Pons (tissue), 1 donor: Measurements from ENCODE around the gene NEB.

Experiments
- DNase-seq: peaks from one replicate; pipeline ENCODE4 v3.0.0-alpha.2; 2016; ENCODE audit warnings: low spot score

NEB gene, protein sequence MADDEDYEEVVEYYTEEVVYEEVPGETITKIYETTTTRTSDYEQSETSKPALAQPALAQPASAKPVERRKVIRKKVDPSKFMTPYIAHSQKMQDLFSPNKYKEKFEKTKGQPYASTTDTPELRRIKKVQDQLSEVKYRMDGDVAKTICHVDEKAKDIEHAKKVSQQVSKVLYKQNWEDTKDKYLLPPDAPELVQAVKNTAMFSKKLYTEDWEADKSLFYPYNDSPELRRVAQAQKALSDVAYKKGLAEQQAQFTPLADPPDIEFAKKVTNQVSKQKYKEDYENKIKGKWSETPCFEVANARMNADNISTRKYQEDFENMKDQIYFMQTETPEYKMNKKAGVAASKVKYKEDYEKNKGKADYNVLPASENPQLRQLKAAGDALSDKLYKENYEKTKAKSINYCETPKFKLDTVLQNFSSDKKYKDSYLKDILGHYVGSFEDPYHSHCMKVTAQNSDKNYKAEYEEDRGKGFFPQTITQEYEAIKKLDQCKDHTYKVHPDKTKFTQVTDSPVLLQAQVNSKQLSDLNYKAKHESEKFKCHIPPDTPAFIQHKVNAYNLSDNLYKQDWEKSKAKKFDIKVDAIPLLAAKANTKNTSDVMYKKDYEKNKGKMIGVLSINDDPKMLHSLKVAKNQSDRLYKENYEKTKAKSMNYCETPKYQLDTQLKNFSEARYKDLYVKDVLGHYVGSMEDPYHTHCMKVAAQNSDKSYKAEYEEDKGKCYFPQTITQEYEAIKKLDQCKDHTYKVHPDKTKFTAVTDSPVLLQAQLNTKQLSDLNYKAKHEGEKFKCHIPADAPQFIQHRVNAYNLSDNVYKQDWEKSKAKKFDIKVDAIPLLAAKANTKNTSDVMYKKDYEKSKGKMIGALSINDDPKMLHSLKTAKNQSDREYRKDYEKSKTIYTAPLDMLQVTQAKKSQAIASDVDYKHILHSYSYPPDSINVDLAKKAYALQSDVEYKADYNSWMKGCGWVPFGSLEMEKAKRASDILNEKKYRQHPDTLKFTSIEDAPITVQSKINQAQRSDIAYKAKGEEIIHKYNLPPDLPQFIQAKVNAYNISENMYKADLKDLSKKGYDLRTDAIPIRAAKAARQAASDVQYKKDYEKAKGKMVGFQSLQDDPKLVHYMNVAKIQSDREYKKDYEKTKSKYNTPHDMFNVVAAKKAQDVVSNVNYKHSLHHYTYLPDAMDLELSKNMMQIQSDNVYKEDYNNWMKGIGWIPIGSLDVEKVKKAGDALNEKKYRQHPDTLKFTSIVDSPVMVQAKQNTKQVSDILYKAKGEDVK (N-terminal part only)

DNA sequence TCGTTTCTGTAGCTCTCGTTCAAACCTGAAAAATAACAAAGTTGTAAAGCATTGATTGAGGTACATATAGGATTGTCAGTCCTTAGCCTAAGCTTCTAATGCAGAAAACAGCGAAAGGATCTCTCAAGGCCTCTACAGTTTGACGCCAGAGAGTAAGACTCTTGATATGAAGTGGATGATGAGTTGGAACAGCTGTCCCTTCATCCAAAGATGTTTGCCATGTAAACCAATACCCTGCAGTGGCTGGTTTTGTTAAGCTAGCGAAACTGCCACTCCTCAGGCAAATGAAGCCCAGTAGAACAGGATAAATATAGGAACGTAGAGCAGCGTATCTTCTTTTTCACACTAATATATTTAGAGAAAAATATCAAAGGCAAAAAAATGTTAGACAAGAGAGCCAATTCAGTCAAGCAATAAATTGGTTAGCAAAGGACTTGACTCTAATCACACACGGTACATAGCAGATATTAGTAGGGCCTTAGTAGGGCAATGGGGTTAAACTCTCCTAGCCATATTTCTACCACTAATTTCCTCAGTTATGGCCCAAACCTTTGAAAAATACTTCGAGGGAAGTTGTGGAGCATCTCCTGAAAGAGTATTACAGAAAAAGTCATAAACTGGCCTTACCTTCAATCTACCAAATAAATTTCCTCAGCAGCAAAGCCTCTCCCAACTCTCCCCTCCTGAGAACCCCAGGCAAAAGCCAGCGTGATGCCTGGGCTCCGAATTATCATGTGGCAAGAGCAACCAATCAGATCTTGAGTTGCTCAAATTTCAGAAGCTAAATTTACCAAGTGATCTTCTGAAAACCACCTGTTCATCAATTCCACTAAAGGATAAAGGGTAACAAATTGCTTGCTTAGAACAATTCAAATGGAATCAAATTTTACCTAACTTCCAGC is at the start of gene NEB:
NEB (minus strand) TSS at position 706 of the 902 bp plus-strand sequence. CDS start 1,320 bp downstream, outside the sequence.
- no peak for DNase-seq

DNA sequence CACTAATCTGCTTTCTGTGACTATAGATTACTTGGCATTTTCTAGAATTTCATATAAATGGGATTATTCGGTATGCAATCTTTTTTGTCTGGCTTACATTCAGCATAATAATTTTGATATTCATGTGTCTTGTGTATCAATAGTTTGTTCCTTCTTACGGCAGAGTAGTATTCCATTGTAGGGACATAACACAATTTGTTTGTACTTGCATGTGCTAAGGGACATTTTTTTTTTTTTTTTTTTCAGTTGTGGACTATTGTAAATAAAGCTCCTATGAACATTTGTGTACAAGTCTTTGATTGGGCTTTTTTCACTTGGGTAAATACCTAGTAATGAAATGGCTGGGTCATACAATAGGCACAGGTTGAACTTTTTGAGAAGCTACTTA is 48.9 kb upstream of the NEB start:
- DNase-seq, result no peak

DNA sequence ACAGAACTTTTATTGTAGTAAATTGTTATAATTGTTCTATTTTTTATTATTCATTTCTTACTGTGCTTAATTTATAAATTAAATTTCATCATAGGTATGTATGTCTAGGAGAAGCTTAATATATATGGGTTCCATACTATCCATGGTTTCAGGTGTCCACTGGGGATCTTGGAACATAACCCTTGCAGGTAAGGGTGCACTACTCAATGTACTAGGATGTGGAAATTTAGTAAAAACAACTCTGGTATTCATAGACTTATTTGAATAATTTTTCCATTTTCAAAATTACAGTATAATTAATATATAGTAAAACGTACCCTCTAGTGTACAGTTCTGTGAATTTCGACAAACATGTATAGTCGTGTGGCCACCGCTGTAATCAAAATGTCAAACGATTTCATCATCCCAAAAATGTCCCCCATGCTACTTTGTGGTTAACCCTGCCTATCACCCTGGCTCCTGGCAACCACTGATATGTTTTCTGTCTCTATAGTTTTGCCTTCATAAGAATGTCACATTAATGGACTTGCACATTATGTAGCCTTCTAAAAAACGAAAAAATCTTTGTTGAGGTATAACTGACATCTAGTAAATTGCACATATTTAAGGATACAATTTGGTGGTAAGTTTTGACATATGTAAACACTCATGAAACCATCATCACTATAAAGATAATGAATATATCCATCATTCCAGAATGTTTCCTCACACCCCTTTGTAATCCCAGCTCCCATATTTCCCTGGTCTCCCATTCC is 48.3 kb upstream of the NEB start:
- no peak for DNase-seq

DNA sequence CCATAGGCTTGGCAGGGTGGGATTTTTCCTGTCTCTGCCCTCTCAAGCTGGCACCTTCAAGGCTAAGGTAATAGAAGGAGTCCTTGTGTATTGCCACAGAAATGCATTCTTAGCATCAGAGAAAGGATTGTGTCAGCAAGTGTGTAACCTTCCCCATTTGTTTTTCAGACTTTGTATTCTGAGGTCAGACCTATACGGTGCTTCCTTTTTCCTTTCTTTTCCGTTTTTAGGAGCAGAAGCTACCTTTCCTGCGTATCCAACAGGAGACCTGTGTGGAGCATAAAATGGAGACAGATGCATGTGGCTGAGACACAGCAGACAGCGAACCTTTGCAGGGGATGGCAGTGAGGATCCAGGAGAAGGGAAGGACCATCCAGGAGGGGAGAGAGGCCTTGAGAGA is 47.4 kb upstream of the NEB start:
- DNase-seq, result no peak

DNA sequence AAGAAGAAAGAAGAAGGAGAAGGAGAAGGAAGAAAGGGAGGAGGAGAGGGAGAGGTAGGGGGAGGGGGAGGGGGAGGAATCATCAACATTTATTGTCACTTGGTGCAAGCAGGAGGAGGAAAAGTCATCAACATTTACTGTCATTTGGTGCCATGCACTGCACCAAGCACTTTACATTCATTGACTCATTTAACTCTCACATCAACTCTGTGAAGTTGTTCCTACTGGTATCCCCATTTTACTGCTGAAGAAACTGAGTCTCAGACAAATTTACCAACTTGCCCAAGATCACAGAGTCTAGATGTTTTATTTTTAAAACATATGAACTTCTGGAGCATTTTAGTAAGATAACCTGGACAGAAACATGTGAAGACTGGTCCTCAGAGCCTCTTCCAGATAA is 46.7 kb upstream of the NEB start:
- DNase-seq, result no peak

DNA sequence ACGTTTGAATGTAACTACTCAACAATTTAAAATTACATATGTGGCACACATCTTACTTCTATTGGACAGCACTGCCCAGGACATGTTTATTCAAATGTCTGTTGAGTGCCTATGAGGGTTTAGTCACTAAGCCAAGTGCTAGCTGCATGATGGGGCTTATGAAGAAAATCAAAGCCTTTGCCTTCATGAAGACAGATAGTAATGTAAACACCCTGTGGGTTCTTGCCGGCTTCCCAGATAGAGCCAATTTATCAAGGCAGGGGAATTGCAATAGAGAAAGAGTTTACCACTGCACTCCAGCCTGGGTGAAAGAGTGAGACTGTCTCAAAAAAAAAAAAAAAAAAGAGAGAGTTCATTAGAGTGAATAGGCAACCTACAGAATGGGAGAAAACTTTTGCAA is 43.7 kb upstream of the NEB start:
- no peak for DNase-seq

DNA sequence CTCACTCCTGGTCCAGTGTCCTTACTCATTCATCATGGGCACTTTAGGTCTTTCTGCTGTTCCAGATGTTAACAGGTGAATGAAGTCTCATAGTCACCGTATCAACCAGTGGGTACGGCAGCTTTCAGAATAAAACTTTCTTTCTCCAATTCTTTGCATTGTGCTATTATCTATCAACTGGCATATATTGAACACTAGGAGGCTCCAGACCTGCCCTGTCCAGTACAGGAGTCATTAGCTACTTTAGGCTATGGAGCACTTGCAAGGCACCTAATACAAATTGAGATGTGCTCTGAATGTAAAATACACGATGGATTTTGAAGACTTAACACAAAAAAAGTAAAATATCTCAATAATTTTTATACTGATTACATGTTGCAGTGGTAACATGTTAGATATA is 43.2 kb upstream of the NEB start:
- no peak for DNase-seq

DNA sequence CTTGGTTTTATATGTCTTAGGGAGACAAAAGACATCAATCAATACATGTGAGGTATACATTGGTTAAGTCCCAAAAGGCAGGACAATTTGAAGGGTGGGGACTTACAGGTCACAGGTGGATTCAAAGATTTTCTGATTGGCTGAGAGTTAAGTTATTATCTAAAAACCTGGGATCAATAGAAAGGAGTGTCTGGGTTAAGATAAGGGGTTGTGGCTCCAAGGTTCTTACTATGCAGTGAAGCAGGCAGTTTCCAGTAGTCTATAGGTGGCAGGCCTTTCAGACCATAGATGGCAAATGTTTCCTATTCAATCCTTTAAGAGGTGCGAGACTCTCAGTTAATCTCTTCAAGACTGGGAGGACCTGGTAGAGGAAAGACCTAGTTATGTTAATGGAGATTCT is 42.1 kb upstream of the NEB start:
- no peak for DNase-seq

DNA sequence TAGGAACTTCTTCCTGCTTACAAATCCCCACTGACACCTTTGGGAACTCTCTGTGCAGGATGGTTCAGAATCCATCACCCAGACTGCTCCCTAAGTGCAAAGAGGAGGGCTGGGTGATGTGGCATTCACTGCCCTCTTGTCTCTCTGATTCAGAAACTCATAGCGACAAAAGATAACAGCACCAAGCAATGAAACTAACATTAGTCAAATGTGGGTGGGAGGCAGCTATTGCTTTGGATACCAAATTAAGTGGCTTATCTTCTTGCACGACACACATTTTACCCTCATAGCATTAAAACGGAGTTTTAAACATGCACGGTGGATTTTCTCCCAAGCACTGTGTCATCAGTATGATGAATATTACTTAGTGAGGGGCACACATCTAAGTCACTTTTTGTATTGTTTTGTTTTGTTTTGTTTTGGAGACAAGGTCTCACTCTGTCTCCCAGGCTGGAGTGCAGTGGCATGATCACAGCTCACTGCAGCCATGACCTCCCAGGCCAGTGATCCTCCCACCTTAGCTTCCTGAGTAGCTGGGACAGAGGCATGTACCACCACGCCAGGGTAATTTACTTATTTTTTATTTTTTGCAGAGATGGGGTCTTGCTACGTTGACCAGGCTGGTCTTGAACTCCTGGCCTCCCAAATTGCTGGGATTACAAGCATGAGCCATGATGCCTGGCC is 40.9 kb upstream of the NEB start:
- DNase-seq, result no peak

DNA sequence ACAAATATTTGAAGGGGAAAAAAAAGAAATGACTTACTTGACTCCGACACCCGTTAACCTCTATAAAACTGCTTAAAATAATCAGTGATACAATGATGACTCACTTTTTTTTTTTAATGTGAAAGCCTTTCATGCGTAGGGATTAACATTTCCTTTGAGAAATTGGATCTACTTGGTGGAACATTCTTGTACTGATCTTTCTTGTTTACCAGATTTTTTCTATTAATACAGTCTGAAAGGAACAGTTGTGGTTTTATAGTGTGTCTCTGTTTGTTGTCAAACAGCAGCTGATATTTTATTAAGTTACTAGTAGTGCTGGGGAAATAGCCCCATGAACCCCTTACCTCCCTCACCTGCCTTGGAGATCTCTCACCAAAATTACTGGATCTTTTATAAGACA is 40.2 kb upstream of the NEB start:
- no peak for DNase-seq

DNA sequence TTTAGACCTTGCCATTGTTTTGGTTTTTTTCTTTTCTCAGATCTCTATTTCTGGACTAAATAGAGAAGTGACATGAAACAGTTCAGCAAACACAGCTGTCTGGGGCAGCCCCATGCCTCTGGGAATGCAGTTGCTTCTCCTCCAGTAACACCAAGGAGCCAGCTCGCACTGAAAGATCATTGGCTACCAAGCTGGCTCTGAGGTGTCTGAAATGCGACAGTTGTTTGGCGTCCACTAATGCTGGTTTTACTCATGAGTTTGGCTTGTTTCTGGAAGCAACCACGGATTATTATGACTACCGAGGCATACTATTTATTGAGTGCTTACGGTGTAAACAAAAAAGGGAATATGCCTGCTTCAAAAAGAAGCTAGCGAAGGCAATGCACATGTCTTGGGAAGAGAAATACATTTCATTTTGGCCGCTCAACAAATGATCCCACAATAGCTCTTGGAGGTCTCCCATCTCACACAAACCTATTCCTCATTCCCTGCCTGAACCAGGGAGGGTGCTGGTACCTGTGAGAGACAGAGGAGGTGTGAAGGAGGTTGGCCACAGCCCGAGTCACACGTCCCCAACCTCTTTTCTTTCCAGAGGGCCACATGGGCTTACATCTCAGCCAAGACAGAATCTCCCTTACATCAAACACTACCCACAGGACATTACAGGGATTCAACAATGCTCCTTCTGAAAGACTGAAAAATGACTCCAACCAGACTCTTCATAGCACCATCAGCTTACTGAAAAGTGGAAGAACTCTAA is 37.5 kb upstream of the NEB start:
- peak; percentile 13 for DNase-seq

DNA sequence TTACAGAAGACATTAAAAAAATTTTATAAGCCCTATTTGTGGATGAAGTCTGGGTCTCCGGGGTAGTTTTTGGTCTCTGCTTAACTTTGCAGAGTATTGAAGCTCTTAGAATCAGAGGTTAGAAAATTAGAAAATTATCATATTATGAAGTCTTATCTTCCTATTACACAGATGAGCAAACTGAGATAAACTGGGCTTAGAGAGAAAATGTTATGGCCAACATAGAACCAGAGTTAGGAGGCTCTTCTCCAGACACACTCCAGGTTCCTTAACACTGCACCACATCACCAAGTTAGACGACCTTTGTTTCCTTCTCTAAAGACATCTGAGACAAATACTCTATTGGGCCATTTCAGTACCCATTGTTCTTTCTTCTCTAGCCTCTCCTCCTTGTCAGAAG is 36.7 kb upstream of the NEB start:
- DNase-seq, result no peak

DNA sequence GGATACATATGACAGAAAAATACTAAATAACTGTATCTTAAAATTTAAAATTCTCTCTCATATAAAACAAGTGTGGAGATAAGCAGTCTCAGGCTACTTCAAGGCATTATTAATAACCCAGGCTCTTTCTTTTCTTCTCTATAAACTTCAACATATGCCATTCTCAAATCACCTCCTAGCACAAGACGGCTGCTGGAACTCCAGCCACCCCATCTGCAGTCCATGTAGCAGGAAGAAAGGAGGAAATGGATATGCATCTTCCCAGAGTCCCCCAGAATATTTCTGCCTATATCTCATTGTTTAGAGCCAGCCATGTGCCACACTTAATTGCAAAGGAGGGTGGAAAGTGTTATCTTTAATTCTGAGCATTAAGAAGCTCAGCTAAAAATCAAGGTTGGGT is 35.3 kb upstream of the NEB start:
- DNase-seq, result no peak

DNA sequence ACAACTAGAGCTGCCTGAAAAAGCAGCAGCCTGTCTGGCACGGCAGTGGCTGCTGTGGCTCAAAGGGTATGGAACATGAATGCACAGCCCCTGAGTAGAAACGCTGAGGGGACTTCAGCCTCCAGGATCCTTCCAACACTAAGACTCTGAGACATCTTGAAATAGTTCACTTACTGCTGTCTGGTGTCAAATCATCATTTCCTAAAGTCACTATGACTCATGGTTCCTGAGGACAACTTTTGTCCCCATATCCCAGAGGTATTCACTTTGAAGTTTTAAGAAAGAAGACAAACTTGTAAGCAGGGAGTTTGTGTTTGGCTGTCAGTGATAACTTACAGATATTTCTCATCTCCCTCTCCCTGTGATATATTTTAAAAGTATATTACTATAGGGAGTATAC is 33.3 kb upstream of the NEB start:
- DNase-seq, result no peak

DNA sequence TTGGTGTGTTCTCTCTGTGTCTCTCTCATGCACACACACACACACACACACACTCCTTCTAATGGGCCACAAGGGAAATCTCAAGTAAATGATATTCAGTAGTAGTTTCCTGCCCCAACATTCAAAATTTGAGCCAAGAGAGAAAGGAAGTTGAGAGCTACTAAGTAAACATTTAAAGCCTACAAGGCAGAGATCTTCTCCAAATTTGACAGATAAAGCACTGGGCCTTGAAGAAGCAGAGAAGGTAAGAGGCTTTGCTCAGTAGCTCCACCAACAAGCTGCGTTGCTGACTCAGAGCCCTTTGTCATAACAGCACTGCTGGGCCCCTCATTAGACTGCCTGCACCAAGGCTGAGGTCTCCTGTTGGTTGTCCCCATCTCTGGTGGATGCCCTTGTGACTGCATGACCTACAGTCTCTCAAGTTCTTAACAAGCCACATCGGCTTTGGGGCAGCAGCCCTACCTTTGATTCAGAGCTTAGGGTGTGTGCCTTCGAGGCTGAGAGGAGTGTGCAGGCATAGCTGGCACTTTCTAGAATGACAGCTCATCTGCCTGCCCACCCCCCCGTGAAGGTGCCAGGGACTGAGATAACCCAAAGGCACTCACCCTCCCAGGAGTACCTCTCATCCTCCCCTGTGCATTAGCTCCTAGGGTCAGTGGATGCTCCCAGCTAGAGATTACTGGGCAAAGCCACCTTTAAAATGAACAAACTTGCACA is 32.3 kb upstream of the NEB start:
- DNase-seq, result no peak

DNA sequence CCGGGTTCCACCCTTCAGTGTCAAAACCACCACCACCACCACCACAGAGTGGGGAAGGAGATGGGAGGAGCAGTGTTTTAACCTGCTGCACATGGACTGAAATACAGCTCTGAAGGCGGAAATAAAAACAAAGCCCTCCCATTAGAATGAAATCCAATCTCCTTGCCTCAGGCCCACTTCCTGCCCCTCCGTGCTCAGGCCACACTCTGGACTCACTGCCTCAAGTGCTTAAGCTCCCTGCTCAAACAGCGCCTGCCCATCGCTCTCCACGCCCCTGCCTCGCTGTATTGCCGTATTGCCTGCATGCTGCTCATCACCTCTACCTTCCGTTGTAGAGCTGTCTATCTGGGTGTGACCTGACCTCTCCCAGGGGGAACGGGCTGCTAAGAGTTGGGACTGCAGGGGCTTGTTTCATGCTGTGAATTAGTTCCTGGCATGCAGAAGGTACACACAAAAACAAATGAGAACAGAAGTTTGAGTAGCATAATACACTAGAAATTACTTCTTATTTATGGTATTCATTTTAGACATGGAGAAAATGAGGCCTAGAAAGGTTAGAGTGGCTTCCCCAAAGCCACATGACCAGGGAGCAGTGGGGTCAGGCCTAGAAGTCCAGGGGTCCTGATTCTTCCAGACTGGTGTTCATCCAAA is 31.6 kb upstream of the NEB start:
- DNase-seq, result no peak

DNA sequence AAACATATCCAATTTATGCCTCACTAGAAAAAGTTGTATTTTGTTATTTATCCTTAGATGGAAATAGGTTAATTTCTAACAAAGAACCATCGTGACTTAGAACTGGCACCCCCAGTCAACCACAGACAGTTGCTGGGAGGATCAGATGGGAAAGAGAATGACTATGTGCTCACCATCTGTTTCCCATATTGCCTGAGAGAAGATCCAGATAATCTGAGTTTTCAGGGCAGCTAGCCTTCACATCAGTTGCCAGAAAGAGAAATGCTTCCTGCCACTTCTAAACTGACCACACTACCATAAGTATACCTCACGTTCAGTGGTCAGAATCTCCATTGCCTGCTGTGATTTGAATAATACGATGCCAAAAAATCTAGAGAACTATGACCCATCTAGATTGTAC is 28.4 kb upstream of the NEB start:
- no peak for DNase-seq

DNA sequence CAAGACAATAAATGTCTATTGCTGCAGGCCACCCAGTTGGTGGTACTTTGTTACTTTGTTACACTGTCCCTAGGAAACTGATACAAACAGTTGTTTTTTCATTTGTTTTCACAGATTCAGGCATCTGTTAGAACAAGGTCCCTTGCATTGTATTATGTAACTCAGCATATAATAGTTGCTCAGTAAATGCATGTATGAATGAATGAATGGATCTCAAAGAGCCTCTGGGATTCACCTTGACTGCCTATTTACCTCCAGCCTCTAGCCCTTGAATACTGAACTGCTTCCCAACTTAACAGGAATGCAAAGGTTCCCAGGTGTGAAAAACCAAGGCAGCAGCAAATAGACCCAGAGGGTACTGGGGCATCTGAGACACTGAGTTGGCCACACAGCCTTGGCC is 27.4 kb upstream of the NEB start:
- no peak for DNase-seq
